A673 (cell line): ENCODE data around the gene NTNG1. TPM values are rescaled to one million over a fixed set of nuclear protein-coding genes. Genes with fewer than 3 reads are reported as not detected.

Source experiments
- BruUV-seq: library from RNA; stranded (reverse); fragments of 400-500 nt; replicated peaks from 2 replicates; lab custom pipeline; 2021; lab: Mats Ljungman, UMichigan
- CTCF ChIA-PET: fragments of 300-600 bp; sonication (Branson Sonifier 250); formaldehyde crosslinking; loops from one replicate; lab custom pipeline; 2022; ENCODE audit warnings: antibody characterized with exemption; lab: Charles Lee
- POLR2A ChIA-PET: fragments of 300-600 bp; sonication (Branson Sonifier 250); formaldehyde crosslinking; loops from one replicate; lab custom pipeline; 2022; ENCODE audit warnings: antibody characterized with exemption; ENCODE audit not compliant: low non-redundant PET; lab: Charles Lee
- DNase-seq: peaks from one replicate; pipeline ENCODE4 v3.0.0-alpha.2; 2015; ENCODE audit warnings: low spot score
- H3K27ac ChIP-seq: fragments of 200-600 bp; sonication (generic); 2 replicates; pipeline ENCODE4 v1.5.1; 2016; ENCODE audit warnings: mixed run types, low read depth, mild to moderate bottlenecking, mixed read lengths, antibody characterized with exemption, low read length; ENCODE audit not compliant: poor library complexity, severe bottlenecking
- H3K27me3 ChIP-seq: fragments of 200-600 bp; sonication (generic); replicated peaks from 2 replicates; pipeline ENCODE4 v1.6.1; 2017; ENCODE audit warnings: mixed run types, low read depth, mild to moderate bottlenecking, mixed read lengths, antibody characterized with exemption, low read length; ENCODE audit not compliant: insufficient read depth, poor library complexity
- H3K36me3 ChIP-seq: fragments of 200-600 bp; sonication (generic); 2 replicates; pipeline ENCODE4 v1.6.1; 2016; ENCODE audit warnings: mixed run types, mild to moderate bottlenecking, mixed read lengths, antibody characterized with exemption, low read length; ENCODE audit not compliant: insufficient read depth, poor library complexity, severe bottlenecking
- H3K4me1 ChIP-seq: fragments of 200-600 bp; sonication (generic); 2 replicates; pipeline ENCODE4 v1.6.1; 2017; ENCODE audit warnings: mixed run types, mild to moderate bottlenecking, mixed read lengths, antibody characterized with exemption, low read length; ENCODE audit not compliant: insufficient read depth, poor library complexity, severe bottlenecking
- H3K4me3 ChIP-seq: fragments of 200-600 bp; sonication (generic); 2 replicates; pipeline ENCODE4 v1.5.1; 2016; ENCODE audit warnings: low read depth, mixed run types, mild to moderate bottlenecking, mixed read lengths, low read length; ENCODE audit not compliant: poor library complexity, severe bottlenecking
- H3K9me3 ChIP-seq: fragments of 200-600 bp; sonication (generic); 2 replicates; pipeline ENCODE4 v1.6.1; 2016; ENCODE audit warnings: mixed run types, low read depth, mild to moderate bottlenecking, mixed read lengths, antibody characterized with exemption, low read length; ENCODE audit not compliant: poor library complexity, severe bottlenecking
- EZH2 ChIP-seq: fragments of 200-600 bp; sonication (generic); IDR thresholded peaks from 2 replicates; pipeline ENCODE4 v1.6.1; 2017; ENCODE audit warnings: borderline replicate concordance, low read depth, mild to moderate bottlenecking, mixed read lengths, antibody characterized with exemption, low read length; ENCODE audit not compliant: poor library complexity, severe bottlenecking
- intact Hi-C: fragments of 100-400 bp; cut with micrococcal nuclease; formaldehyde crosslinking; loops from one replicate; pipeline ENCODE4 v1.10.0; 2022; ENCODE audit not compliant: unreplicated experiment
- total RNA-seq: library from RNA; stranded (reverse); gene quantifications from 2 replicates; pipeline ENCODE4 v1.2.3, GENCODE V29; 2021
- TF ChIP-seq, protein P1 (sequence below): fragments of 300-800, 200-600 bp; sonication (generic); conservative IDR thresholded peaks from 2 replicates; pipeline ENCODE4 v1.5.1; 2017; ENCODE audit warnings: low read depth, mild to moderate bottlenecking, antibody characterized with exemption, low read length, moderate library complexity, mixed read lengths

The NTNG1 gene
- total RNA-seq, 1 experiment from 2014 or later = 91.5 TPM

DNA sequence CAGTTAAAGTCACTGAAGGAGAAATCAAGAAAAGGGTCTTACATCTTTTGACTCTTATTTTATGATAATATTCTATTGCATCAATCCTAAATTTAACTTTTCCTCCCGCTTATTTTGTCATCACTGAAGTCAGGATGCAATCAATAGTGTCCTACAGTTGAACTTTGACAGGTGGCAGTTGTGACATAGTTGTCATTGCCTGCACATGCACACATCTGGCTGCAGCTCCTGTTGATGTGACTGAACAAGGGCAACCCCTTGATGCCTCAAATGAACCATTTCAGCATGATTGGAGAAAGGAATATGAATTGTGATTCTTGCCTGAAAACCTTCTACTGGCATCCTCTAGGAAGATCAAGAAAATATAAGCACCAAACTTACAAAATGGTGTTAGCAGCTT is 157.7 kb downstream of the NTNG1 start:
- intact Hi-C loops = no loop called here
- POLR2A ChIA-PET = no interaction called here
- H3K27me3 ChIP-seq = no peaks in the 10 kb centered on the region
- no peaks in the 10 kb centered on the region for H3K36me3 ChIP-seq
- no peaks in the 10 kb centered on the region for H3K9me3 ChIP-seq
- peaks cover 10% of the 10 kb centered on the region for H3K4me1 ChIP-seq
- no peak overlapping the region for H3K27ac ChIP-seq
- CTCF ChIA-PET = no interaction called here
- no peak for TF ChIP-seq EZH2
- TF ChIP-seq, protein P1, sequence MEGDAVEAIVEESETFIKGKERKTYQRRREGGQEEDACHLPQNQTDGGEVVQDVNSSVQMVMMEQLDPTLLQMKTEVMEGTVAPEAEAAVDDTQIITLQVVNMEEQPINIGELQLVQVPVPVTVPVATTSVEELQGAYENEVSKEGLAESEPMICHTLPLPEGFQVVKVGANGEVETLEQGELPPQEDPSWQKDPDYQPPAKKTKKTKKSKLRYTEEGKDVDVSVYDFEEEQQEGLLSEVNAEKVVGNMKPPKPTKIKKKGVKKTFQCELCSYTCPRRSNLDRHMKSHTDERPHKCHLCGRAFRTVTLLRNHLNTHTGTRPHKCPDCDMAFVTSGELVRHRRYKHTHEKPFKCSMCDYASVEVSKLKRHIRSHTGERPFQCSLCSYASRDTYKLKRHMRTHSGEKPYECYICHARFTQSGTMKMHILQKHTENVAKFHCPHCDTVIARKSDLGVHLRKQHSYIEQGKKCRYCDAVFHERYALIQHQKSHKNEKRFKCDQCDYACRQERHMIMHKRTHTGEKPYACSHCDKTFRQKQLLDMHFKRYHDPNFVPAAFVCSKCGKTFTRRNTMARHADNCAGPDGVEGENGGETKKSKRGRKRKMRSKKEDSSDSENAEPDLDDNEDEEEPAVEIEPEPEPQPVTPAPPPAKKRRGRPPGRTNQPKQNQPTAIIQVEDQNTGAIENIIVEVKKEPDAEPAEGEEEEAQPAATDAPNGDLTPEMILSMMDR = no peak
- no peak for DNase-seq
- no TSS peak for BruUV-seq
- no peak overlapping the region for H3K4me3 ChIP-seq

DNA sequence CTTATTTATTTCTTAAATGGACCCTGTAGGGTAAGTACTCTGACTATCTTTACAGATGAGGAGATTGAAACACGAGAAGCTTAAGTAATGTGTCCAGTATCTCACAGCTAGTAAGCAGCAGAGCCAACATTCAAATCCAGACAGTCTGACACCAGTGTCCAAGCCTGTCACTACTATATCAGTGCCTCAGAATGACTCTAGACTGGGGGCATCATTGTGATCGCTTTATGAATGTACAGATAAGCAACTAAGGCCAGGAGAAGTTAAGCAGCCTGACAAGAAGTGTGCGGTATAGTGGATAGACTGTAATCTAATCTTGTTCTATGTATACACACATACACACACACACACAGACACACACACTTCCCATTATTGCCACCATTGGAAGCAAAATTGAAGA is 158.7 kb downstream of the NTNG1 start:
- TF ChIP-seq EZH2 = no peak
- TF ChIP-seq, protein P1 = no peak
- ChIA-PET POLR2A (no interaction called here), CTCF (no interaction called here)
- peaks cover 6% of the 10 kb centered on the region for H3K36me3 ChIP-seq
- no peaks in the 10 kb centered on the region for H3K9me3 ChIP-seq
- H3K27me3 ChIP-seq = no peaks in the 10 kb centered on the region
- no peak overlapping the region for H3K4me3 ChIP-seq
- DNase-seq = no peak
- no TSS peak for BruUV-seq
- peaks cover 1% of the 10 kb centered on the region for H3K4me1 ChIP-seq
- intact Hi-C loops = no loop called here
- H3K27ac ChIP-seq = no peak overlapping the region

DNA sequence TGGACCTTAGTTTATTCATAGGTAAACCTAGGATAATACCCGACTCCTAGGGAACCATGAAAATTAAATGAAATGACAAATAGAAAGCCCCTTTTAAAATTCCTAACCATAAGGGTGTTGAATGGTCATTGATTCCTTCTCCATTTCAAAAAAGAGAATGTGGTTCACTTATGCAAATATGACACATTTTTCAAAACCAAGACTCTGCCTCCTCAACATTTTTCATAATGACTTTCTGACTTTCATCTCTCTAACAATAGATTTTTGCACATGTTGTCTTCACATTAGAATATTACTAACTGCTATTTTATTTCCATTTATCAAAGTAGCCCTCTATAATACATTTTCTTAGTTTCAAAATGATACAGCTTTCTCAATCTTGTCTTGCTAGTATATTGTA is 169.1 kb downstream of the NTNG1 start:
- ChIA-PET CTCF (no interaction called here), POLR2A (no interaction called here)
- H3K27ac ChIP-seq = no peak overlapping the region
- intact Hi-C loops = no loop called here
- H3K4me3 ChIP-seq = no peak overlapping the region
- no peak for DNase-seq
- no TSS peak for BruUV-seq
- no peak for TF ChIP-seq EZH2
- TF ChIP-seq, protein P1 = no peak
- H3K9me3 ChIP-seq = peaks cover 11% of the 10 kb centered on the region
- H3K36me3 ChIP-seq = no peaks in the 10 kb centered on the region
- no peaks in the 10 kb centered on the region for H3K4me1 ChIP-seq
- no peaks in the 10 kb centered on the region for H3K27me3 ChIP-seq
